GM19397 (cell line): ENCODE measurements around the gene ECT2.
"Not testable (repeated sequence)": the region's sequence is repeated elsewhere in the genome, so short reads cannot be mapped to it uniquely, and the experiment has no call there.

Source experiments
- ATAC-seq: cut with Tn5 transposase; IDR thresholded peaks from one replicate; pipeline ENCODE4 v1.9.1; 2021; ENCODE audit warnings: mild to moderate bottlenecking, moderate library complexity; ENCODE audit not compliant: unreplicated experiment

ECT2 gene

DNA sequence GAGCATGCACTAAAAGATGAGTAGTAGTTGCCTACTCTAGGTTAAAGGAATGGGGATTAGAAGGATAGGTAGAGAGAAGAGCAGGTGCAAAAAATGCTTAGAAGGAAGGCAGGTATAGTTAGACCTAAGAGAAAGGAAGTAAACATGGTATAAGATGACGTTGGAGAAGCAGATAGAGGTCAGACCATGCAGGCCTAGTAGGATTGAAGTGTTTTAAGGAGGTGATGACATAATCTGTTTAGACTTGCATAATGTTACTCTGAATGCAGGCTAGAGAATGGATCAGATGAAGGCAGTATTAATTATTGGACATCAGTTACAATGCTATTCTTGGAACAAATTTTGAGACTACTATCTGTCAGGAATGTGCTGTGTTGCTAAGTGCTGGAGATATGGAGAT is 11.1 kb upstream of the ECT2 start:
- ATAC-seq = no peak

- ATAC-seq = no peak
Measured at GRCh38 chr3:172746475-172746874, 4.1 kb upstream of the ECT2 start.

DNA sequence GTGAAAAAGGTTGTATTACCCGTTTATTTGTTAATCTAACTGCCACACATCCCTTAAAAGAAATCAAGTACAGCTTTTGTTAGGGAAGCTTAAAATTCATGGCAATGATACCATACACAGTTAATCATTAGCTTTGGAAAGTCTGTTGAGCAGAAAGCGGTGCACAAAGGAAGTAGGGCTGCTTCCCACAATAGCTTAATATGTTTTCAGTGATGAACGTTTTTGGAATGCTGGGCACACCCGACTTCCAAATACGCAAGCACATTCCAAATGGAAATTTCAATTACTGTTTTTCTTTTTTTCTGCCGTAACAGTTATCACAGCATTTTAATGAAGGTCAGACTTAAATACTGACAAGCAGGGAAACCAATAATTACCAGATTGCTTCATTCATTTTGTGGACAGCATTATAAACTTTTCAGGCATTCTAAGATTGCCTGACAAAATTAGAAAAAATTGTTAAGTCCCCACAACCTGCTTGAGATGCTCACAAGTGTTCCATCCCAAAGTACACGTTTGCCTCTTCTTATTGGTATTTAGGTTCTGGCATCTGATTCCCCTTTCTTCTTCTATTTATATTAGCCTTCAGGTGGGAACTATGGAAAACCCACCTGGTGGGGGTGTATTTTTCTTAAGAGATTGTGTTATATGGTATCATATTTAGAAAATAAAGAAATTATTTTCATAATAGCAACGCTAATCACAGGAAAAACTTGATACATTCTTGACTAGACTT is 1.1 kb upstream of the ECT2 start:
- no peak for ATAC-seq

DNA sequence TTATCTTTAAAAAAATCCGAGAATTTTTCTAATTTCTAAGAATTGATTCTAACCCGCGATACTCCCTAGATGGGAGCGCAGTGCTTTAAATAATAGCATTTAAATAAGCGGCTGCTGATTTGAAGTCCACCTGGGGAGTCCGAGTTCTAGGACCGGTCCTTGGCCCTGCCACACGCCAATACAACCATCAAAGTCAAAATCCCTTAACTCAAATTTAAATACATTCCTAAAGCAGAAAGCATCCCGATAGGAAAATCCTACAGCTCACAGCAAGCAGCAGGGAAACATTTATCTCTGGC is 508 bp upstream of the ECT2 start:
- ATAC-seq = no peak

DNA sequence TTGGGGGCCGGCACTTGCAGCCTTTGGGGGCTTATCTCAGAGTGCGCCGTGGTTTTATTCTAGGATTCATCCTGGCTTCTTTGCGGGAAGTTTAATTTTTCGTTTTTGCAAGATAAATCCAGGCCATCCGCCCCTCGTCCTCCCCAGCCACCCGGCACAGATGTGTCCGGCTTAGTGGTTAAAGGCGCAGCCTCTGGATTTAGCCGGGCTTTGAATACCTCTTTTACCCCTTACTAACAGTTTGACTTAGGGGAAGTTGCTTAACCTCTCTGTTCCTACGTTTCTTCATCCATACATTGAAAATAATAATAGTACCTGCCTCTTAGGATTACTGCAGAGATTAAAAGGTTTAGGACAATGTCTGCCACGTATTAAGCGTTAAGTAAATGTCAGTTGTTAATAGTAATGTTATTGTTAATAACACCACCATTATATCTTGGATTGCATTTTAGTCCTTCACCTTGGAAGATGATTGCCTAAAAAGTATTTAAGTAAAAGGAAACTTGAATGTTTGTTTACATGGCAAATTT is 714 bp downstream of the ECT2 start:
- ATAC-seq = no peak

- no peak for ATAC-seq
Measured at GRCh38 chr3:172752651-172753050, 2.1 kb downstream of the ECT2 start.

GRCh38 chr3:172753125-172753524 is 2.6 kb downstream of the ECT2 start:
- ATAC-seq = no peak

DNA sequence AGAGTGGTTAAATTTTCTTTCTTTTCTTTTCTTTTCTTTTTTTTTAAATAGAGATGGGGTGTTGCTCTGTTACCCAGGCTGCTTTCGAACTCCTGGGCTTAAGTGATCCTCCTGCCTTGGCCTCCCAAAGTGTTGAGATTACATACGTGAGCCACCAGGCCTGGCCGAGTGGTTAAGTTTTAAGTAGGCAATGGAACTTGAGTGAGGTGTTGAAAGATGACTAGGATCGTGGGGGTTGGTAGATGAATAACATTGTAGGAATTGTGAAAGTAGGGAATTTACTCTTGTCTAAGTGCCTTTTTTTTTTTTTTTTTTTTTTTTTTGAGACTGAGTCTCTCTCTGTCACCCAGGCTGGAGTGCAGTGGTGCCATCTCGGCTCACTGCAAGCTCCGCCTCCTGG is 9.9 kb downstream of the ECT2 start:
- not testable (repeated sequence) for ATAC-seq

DNA sequence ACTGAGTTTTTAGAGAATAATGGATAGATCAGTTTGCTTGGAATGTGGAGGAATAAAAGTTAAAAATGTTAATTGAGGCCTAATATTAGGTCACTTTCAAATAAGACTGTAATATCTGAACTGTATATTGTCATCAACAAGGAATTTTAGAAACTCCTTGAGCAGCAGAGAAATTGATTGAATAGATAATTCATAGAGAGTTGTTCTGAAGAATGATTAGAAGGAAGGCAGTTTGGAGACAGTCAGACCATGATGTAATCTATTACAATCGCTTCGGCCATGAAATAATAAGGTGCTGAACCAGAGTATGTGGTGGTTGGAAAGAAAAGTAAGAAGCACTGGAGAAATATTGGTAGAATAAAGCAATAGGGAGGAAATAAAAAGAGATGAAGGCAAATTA is 15.7 kb downstream of the ECT2 start:
- ATAC-seq = no peak

GRCh38 chr3:172766718-172767405 is 16.3 kb downstream of the ECT2 start:
- ATAC-seq = no peak

DNA sequence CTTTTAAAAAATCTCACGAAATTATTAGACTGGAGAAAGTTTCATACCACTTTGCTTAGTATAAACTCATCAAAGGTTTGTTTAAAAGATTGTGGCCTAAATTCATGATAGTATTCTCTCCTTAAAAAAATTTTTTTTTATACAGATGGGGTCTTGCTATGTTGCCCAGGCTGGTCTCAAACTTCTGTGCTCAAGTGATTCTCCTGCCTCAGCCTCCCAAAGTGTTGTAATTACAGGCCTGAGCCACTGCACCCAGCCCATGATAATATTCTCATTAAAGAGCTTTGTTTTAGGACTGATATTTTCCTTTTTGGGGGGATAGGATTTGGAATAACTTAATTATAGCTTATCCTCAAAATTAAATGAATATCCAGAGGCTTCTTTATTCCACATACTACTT is 19.9 kb downstream of the ECT2 start:
- no peak for ATAC-seq

GRCh38 chr3:172771672-172772071 is 21.1 kb downstream of the ECT2 start:
- ATAC-seq = no peak

GRCh38 chr3:172776049-172776717 is 25.7 kb downstream of the ECT2 start:
- no peak for ATAC-seq

- ATAC-seq = no peak
Measured at GRCh38 chr3:172777901-172778300, 27.4 kb downstream of the ECT2 start.

GRCh38 chr3:172782235-172782634 is 31.7 kb downstream of the ECT2 start:
- no peak for ATAC-seq

GRCh38 chr3:172786036-172786435 is 35.5 kb downstream of the ECT2 start:
- ATAC-seq = no peak

DNA sequence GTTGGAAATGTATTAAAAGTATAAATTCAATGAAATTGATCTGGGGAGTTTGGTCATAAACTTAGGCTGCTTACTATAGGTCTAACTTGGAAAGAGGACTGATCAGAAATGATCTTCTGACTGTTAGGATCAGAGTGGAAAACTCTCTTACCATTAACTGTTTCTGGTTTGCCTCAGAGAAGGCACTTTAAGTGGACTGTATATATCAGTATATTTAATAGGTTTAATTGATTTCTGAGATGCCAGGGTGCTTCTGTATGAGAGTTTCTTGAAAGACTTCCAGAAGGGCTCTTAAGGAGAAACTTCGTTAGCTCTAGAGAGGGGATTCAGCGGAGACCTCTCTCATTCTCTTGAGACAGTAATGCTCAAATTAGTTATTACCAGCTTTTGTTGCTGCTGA is 36.5 kb downstream of the ECT2 start:
- ATAC-seq = no peak

- no peak for ATAC-seq
Measured at GRCh38 chr3:172787746-172788145, 37.2 kb downstream of the ECT2 start.

GRCh38 chr3:172799246-172799645 is 48.7 kb downstream of the ECT2 start:
- ATAC-seq = no peak

DNA sequence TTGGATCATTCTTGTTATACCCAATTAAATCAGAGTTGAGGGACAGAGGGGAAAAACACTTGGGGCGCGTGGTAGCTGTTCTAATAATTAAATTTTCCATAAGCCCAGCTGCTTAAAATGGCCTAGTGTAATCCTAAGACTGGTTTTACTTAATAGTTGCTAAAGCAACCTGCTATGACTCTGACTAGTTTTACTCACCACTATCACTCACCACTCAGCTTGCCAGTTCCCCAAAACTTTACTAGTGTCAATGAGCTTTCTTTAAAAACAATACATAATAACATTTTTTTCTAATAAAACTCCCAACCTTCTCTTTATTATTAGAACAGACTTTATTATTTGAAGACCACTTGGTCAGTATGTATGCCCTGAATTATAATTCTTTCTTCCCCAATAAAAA is 49.6 kb downstream of the ECT2 start:
- ATAC-seq = no peak

DNA sequence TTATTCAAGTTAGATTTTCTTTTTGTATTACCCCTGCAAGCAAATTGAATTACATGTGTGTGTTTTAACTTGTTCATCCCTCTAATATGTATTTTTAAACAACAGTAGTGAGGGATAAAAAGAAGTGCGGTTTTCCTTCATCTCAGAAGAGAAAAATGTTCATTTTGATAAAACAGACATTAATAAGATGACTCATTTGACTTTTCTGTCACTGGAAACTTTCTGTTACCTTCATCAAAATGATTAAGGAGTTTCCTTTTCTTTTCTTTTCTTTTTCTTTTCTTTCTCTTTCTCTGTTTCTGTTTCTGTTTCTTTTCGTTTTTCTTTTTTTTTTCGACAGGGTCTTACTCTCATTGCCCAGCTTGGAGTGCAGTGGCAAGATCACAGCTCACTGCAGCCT is 53.0 kb downstream of the ECT2 start:
- no peak for ATAC-seq

- no peak for ATAC-seq
Measured at GRCh38 chr3:172804323-172804722, 53.8 kb downstream of the ECT2 start.
